Suprapubic skin (tissue), 4 donors: ENCODE measurements around the gene SNX8. TPM values are rescaled to one million over a fixed set of nuclear protein-coding genes. Genes with fewer than 3 reads are reported as not detected.

Experiments used
- DNase-seq, 2 donors: peaks; one replicate each; pipeline ENCODE4 v3.0.0-alpha.2; 2019; ENCODE audit warnings: low spot score in 2 of 2
- H3K27ac ChIP-seq: fragments of 200-600 bp; sonication (generic); one replicate; pipeline ENCODE4 v1.5.1; 2019
- H3K27me3 ChIP-seq: fragments of 200-600 bp; sonication (generic); one replicate; pipeline ENCODE4 v1.5.1; 2019
- H3K36me3 ChIP-seq: fragments of 200-600 bp; sonication (generic); one replicate; pipeline ENCODE4 v1.5.1; 2019
- H3K4me1 ChIP-seq: fragments of 200-600 bp; sonication (generic); one replicate; pipeline ENCODE4 v1.5.1; 2019
- H3K4me3 ChIP-seq: fragments of 200-600 bp; sonication (generic); one replicate; pipeline ENCODE4 v1.5.1; 2019; ENCODE audit warnings: mild to moderate bottlenecking
- H3K9me3 ChIP-seq: fragments of 200-600 bp; sonication (generic); one replicate; pipeline ENCODE4 v1.5.1; 2019
- CTCF ChIP-seq, 2 donors: fragments of 200-600 bp in 1 of 2; fragments of 450-650 bp in 1 of 2; sonication (generic) in 1 of 2; IDR thresholded peaks; one replicate each; pipeline ENCODE4 v1.5.1; 2016 to 2019; ENCODE audit warnings: antibody characterized with exemption in 2 of 2, mild to moderate bottlenecking in 1 of 2, moderate library complexity in 1 of 2
- EP300 ChIP-seq: sonication (generic); formaldehyde crosslinking; IDR thresholded peaks from one replicate; pipeline ENCODE4 v1.6.1; 2017; ENCODE audit warnings: antibody characterized with exemption
- POLR2A ChIP-seq, 2 donors: fragments of 450-650 bp; IDR thresholded peaks; one replicate each; pipeline ENCODE4 v1.6.1; 2017; ENCODE audit warnings: antibody characterized with exemption in 2 of 2, mild to moderate bottlenecking in 2 of 2, moderate library complexity in 2 of 2
- POLR2AphosphoS5 ChIP-seq, 3 donors: sonication (generic); formaldehyde crosslinking; IDR thresholded peaks; one replicate each; pipeline ENCODE4 v1.6.1; 2017; ENCODE audit warnings: antibody characterized with exemption in 3 of 3
- WGBS: methylation state at CpG from one replicate; pipeline ENCODE4 v1.1.5; 2018; 5-methylcytosine and 5-hydroxymethylcytosine counted together
- total RNA-seq, 4 donors: library from RNA; depleted of rRNA; stranded (reverse); fragments of >200 nt; gene quantifications; one replicate each; pipeline ENCODE4 v1.1.0, GENCODE V29; 2016

Gene SNX8
- total RNA-seq, 4 donors from 2014 or later = 13.7 to 35.1 (median 19.3) TPM

- Histone ChIP-seq H3K27me3 (no peaks in the 10 kb centered on the region), H3K36me3 (peaks cover 52% of the 10 kb centered on the region), H3K4me1 (no peaks in the 10 kb centered on the region), H3K9me3 (no peaks in the 10 kb centered on the region), H3K27ac (no peak overlapping the region), H3K4me3 (no peak overlapping the region)
- no peak for TF ChIP-seq POLR2AphosphoS5 (IDR thresholded peaks at IDR 0.05)
- no peak for TF ChIP-seq EP300
- TF ChIP-seq POLR2A (IDR thresholded peaks at IDR 0.05) = no peak
- no peak for TF ChIP-seq CTCF (IDR thresholded peaks at IDR 0.05)
- WGBS = 90% methylated on average over 18 of the region's 18 CpGs
- no peak for DNase-seq
These were observed 39.1 kb downstream of the SNX8 start for GRCh38 chr7:2275101-2275500.

GRCh38 chr7:2274666-2275065, 39.6 kb downstream of the SNX8 start:
- TF ChIP-seq CTCF (IDR thresholded peaks at IDR 0.05) = no peak
- TF ChIP-seq POLR2AphosphoS5 (IDR thresholded peaks at IDR 0.05) = no peak
- TF ChIP-seq EP300 = no peak
- TF ChIP-seq POLR2A (IDR thresholded peaks at IDR 0.05) = no peak
- H3K27ac ChIP-seq = no peak overlapping the region
- no peaks in the 10 kb centered on the region for H3K27me3 ChIP-seq
- peaks cover 2% of the 10 kb centered on the region for H3K4me1 ChIP-seq
- 100% methylated on average over 1 of the region's 7 CpGs for WGBS
- H3K4me3 ChIP-seq = no peak overlapping the region
- peaks cover 52% of the 10 kb centered on the region for H3K36me3 ChIP-seq
- DNase-seq = no peak
- H3K9me3 ChIP-seq = no peaks in the 10 kb centered on the region

GRCh38 chr7:2273866-2274265, 40.4 kb downstream of the SNX8 start:
- TF ChIP-seq POLR2AphosphoS5 (IDR thresholded peaks at IDR 0.05) = no peak
- TF ChIP-seq CTCF (IDR thresholded peaks at IDR 0.05) = no peak
- no peak for TF ChIP-seq POLR2A (IDR thresholded peaks at IDR 0.05)
- no peak for TF ChIP-seq EP300
- DNase-seq = no peak
- Histone ChIP-seq H3K36me3 (peaks cover 52% of the 10 kb centered on the region), H3K9me3 (no peaks in the 10 kb centered on the region), H3K4me3 (no peak overlapping the region), H3K27me3 (no peaks in the 10 kb centered on the region), H3K4me1 (peaks cover 5% of the 10 kb centered on the region), H3K27ac (no peak overlapping the region)
- WGBS = 91% methylated on average over 20 of the region's 20 CpGs

DNA sequence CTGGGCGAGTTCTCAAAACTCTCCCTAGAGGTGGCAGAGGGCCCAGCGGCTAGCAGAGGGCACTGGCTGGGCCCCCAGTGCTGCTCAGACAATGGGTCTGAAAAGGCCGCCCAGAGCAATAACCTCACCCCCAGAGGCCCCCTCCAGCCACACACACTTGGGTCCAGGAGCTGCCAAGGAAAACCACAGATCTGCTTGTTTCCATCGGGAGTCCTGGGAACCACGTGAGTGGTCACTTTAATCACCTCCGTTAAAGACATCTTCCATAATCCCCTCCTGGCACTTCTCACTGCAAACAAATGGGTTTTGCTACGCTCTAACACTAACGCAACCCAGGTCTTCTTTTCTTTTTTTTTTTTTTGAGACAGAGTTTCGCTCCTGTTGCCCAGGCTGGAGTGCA, 42.2 kb downstream of the SNX8 start:
- 87% methylated on average over 8 of the region's 9 CpGs for WGBS
- no peaks in the 10 kb centered on the region for H3K9me3 ChIP-seq
- H3K27ac ChIP-seq = no peak overlapping the region
- peaks cover 48% of the 10 kb centered on the region for H3K36me3 ChIP-seq
- no peaks in the 10 kb centered on the region for H3K27me3 ChIP-seq
- TF ChIP-seq CTCF (IDR thresholded peaks at IDR 0.05) (no peak), EP300 (no peak), POLR2A (IDR thresholded peaks at IDR 0.05) (no peak), POLR2AphosphoS5 (IDR thresholded peaks at IDR 0.05) (no peak)
- no peak overlapping the region for H3K4me3 ChIP-seq
- peaks cover 5% of the 10 kb centered on the region for H3K4me1 ChIP-seq
- DNase-seq = no peak

GRCh38 chr7:2271273-2272026, 42.8 kb downstream of the SNX8 start:
- H3K4me1 ChIP-seq = peaks cover 5% of the 10 kb centered on the region
- H3K27ac ChIP-seq = no peak overlapping the region
- 88% methylated on average over 22 of the region's 27 CpGs for WGBS
- TF ChIP-seq POLR2A (IDR thresholded peaks at IDR 0.05) = no peak
- no peak for TF ChIP-seq CTCF (IDR thresholded peaks at IDR 0.05)
- no peak for TF ChIP-seq EP300
- TF ChIP-seq POLR2AphosphoS5 (IDR thresholded peaks at IDR 0.05) = no peak
- H3K36me3 ChIP-seq = peaks cover 45% of the 10 kb centered on the region
- no peaks in the 10 kb centered on the region for H3K27me3 ChIP-seq
- no peaks in the 10 kb centered on the region for H3K9me3 ChIP-seq
- no peak overlapping the region for H3K4me3 ChIP-seq
- DNase-seq = no peak
